SU-DHL-6 (cell line): ENCODE data around the gene ST6GALNAC3.

Experiments
- H2AFZ ChIP-seq: fragments of 200-600 bp; sonication (generic); 2 replicates; pipeline ENCODE4 v1.6.1; 2014; ENCODE audit warnings: low read depth, mild to moderate bottlenecking, moderate library complexity, mixed read lengths, antibody characterized with exemption, low read length; ENCODE audit not compliant: severe bottlenecking
- H3F3A ChIP-seq: fragments of 200-600 bp; shearing (Covaris generic); 2 replicates; pipeline ENCODE4 v1.6.0; 2016; ENCODE audit warnings: antibody characterized with exemption, mild to moderate bottlenecking; ENCODE audit not compliant: insufficient read depth
- H3K27ac ChIP-seq: fragments of 200-600 bp; sonication (generic); 2 replicates; pipeline ENCODE4 v1.5.1; 2016; ENCODE audit warnings: low read depth, mild to moderate bottlenecking, low read length, moderate library complexity, mixed read lengths
- H3K27me3 ChIP-seq: fragments of 200-600 bp; sonication (generic), shearing (Covaris generic); 2 replicates; pipeline ENCODE4 v1.6.0; 2014; ENCODE audit warnings: mild to moderate bottlenecking, low read length
- H3K36me3 ChIP-seq: fragments of 200-600 bp; sonication (generic); 2 replicates; pipeline ENCODE4 v1.6.1; 2014; ENCODE audit warnings: mild to moderate bottlenecking, low read length, mixed read lengths
- H3K4me2 ChIP-seq: fragments of 300-600, 200-600 bp; shearing (Covaris generic), sonication (generic); 2 replicates; pipeline ENCODE4 v1.6.0; 2014; ENCODE audit warnings: low read length, low read depth, mild to moderate bottlenecking; ENCODE audit not compliant: poor library complexity, severe bottlenecking
- H3K4me3 ChIP-seq: fragments of 200-600 bp; sonication (generic); 2 replicates; pipeline ENCODE4 v1.5.1; 2014; ENCODE audit warnings: antibody characterized with exemption, low read length, mild to moderate bottlenecking, mixed read lengths; ENCODE audit not compliant: insufficient read depth, poor library complexity, severe bottlenecking
- H3K79me2 ChIP-seq: fragments of 200-600 bp; sonication (generic); 2 replicates; pipeline ENCODE4 v1.6.1; 2014; ENCODE audit warnings: mild to moderate bottlenecking, low read length, moderate library complexity; ENCODE audit not compliant: insufficient read depth
- H3K9ac ChIP-seq: fragments of 200-600 bp; sonication (generic); 2 replicates; pipeline ENCODE4 v1.7.0; 2014; ENCODE audit warnings: mild to moderate bottlenecking, low read length
- H3K9me2 ChIP-seq: fragments of 200-600 bp; sonication (generic); replicated peaks from 2 replicates; pipeline ENCODE4 v1.6.1; 2014; ENCODE audit warnings: low read length; ENCODE audit not compliant: insufficient read depth
- H3K9me3 ChIP-seq: fragments of 200-600 bp; sonication (generic); 2 replicates; pipeline ENCODE4 v1.6.1; 2014; ENCODE audit warnings: low read length, mixed read lengths; ENCODE audit not compliant: insufficient read depth
- H4K20me1 ChIP-seq: fragments of 200-600 bp; sonication (generic); 2 replicates; pipeline ENCODE4 v1.6.1; 2014; ENCODE audit warnings: low read depth, mild to moderate bottlenecking, antibody characterized with exemption, low read length, moderate library complexity, mixed read lengths
- CTCF ChIP-seq: fragments of 200-600 bp; sonication (generic); IDR thresholded peaks from one replicate; pipeline ENCODE4 v1.5.1; 2017; ENCODE audit warnings: antibody characterized with exemption, mild to moderate bottlenecking, low read length, moderate library complexity; ENCODE audit not compliant: insufficient read depth, poor library complexity, severe bottlenecking
- EZH2phosphoT487 ChIP-seq: fragments of 200-600 bp; sonication (generic), shearing (Covaris generic); conservative IDR thresholded peaks from 2 replicates; pipeline ENCODE4 v1.6.1; 2018; ENCODE audit warnings: mild to moderate bottlenecking, antibody characterized with exemption, low read length, moderate library complexity, mixed read lengths

The ST6GALNAC3 gene

GRCh38 chr1:76666499-76666898 lies 592.0 kb downstream of the ST6GALNAC3 start:
- no peaks in the 10 kb centered on the region for H3K27me3 ChIP-seq

GRCh38 chr1:76668046-76668445 lies 593.5 kb downstream of the ST6GALNAC3 start:
- Histone ChIP-seq H3K36me3 (no peaks in the 10 kb centered on the region), H3K27me3 (no peaks in the 10 kb centered on the region), H3K9ac (no peak overlapping the region), H3K27ac (no peak overlapping the region), H3K4me2 (no peak overlapping the region), H3K4me3 (no peak overlapping the region), H3F3A (no peaks in the 10 kb centered on the region), H4K20me1 (no peaks in the 10 kb centered on the region), H3K9me3 (no peaks in the 10 kb centered on the region), H3K79me2 (no peaks in the 10 kb centered on the region), H3K9me2 (no peaks in the 10 kb centered on the region), H2AFZ (no peak overlapping the region)
- no peak for TF ChIP-seq CTCF
- TF ChIP-seq EZH2phosphoT487 = no peak

More at GRCh38 chr1:76666499-76666898, 592.0 kb downstream of the ST6GALNAC3 start:
- Histone ChIP-seq H3K36me3 (no peaks in the 10 kb centered on the region), H3K27ac (no peak overlapping the region), H3K9me2 (no peaks in the 10 kb centered on the region), H3F3A (no peaks in the 10 kb centered on the region), H4K20me1 (no peaks in the 10 kb centered on the region), H3K79me2 (no peaks in the 10 kb centered on the region), H3K9ac (no peak overlapping the region), H3K4me2 (no peak overlapping the region), H3K9me3 (no peaks in the 10 kb centered on the region), H2AFZ (no peak overlapping the region), H3K4me3 (no peak overlapping the region)
- TF ChIP-seq EZH2phosphoT487 (no peak), CTCF (no peak)

- no peaks in the 10 kb centered on the region for H4K20me1 ChIP-seq
- no peak overlapping the region for H3K4me2 ChIP-seq
- H3K9me3 ChIP-seq = no peaks in the 10 kb centered on the region
- H2AFZ ChIP-seq = no peak overlapping the region
- no peaks in the 10 kb centered on the region for H3F3A ChIP-seq
- H3K27ac ChIP-seq = no peak overlapping the region
- no peak overlapping the region for H3K9ac ChIP-seq
- H3K79me2 ChIP-seq = no peaks in the 10 kb centered on the region
- H3K9me2 ChIP-seq = no peaks in the 10 kb centered on the region
- no peak overlapping the region for H3K4me3 ChIP-seq
- TF ChIP-seq EZH2phosphoT487 (no peak), CTCF (no peak)
- H3K27me3 ChIP-seq = no peaks in the 10 kb centered on the region
- H3K36me3 ChIP-seq = no peaks in the 10 kb centered on the region
Observed at GRCh38 chr1:76669131-76669530, 594.6 kb downstream of the ST6GALNAC3 start.
